Measurements from ENCODE around the gene MARCO. TPM values are rescaled to one million over a fixed set of nuclear protein-coding genes. Genes with fewer than 3 reads are reported as not detected.

Gene MARCO
- total RNA-seq, 2 experiments from 2014 or later, result not detected

Other genes starting within 250 kb of the MARCO start
- gene EN1, start 94.5 kb upstream of the MARCO start, total RNA-seq, result not detected
- not detected for gene C1QL2, start 216.6 kb downstream of the MARCO start, total RNA-seq

Measured in CD8-positive, alpha-beta T cell (primary cell).